ENCODE data around the gene CEACAM16. TPM values are rescaled to one million over a fixed set of nuclear protein-coding genes. Genes with fewer than 3 reads are reported as not detected.

The CEACAM16 gene
- total RNA-seq, 1 donor from 2014 or later: not detected

DNA sequence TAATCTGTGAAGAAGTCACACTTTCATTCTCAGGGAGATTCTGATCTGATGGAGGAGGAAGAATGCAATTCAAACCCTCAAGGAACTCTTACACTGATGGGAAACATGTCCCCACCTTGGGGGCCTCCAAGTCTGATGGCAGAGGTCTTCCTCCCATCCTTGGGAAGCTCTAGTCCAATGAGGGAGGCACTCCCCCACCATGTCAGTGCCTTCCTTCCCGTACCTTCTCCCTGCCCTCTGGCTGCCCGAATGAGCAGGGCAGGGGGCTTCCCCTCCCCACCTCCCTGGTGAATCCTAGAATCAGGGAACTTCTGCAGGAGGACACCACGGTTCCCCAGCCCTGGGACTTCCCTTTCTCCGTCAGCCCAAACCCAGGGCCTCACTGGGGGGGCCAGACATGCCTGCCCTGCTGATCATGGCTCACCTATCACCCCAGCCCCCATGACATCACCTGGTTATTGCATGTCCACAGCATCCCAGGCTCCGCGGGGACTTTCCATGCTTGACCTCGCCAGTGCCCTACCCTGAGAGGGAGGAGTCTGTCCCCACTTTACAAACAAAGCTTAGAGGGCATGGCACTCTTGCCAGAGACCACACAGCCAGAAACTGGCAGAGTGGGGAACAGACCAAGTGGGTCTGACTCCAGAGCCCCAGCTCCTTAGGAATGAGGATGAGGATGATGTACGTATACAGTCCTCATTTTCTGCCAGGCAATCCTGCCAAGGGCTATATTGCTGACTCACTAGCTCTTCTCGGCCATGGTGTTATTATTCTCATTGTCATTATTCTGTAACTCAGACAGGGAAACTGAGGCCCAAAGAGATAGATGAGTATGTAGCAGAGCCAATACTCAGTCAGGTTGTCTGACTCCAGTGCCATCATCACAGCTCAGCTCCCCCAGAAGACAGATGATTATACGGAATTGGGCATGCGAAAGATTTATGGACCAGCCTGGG, 39.9 kb downstream of the CEACAM16 start:
- Histone ChIP-seq H3K27me3 (no peaks in the 10 kb centered on the region), H3K9me3 (no peaks in the 10 kb centered on the region), H3K27ac (peak overlapping the region; percentile 3), H3K4me1 (peaks cover 35% of the 10 kb centered on the region), H3K4me3 (no peak overlapping the region), H3K36me3 (no peaks in the 10 kb centered on the region)
- intact Hi-C loops (cut with DNase I): no loop called here
- no peak for TF ChIP-seq POLR2A (IDR thresholded peaks at IDR 0.05)
- TF ChIP-seq, protein P1, sequence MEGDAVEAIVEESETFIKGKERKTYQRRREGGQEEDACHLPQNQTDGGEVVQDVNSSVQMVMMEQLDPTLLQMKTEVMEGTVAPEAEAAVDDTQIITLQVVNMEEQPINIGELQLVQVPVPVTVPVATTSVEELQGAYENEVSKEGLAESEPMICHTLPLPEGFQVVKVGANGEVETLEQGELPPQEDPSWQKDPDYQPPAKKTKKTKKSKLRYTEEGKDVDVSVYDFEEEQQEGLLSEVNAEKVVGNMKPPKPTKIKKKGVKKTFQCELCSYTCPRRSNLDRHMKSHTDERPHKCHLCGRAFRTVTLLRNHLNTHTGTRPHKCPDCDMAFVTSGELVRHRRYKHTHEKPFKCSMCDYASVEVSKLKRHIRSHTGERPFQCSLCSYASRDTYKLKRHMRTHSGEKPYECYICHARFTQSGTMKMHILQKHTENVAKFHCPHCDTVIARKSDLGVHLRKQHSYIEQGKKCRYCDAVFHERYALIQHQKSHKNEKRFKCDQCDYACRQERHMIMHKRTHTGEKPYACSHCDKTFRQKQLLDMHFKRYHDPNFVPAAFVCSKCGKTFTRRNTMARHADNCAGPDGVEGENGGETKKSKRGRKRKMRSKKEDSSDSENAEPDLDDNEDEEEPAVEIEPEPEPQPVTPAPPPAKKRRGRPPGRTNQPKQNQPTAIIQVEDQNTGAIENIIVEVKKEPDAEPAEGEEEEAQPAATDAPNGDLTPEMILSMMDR (IDR thresholded peaks at IDR 0.05): no peak
- no peak for TF ChIP-seq POLR2AphosphoS5 (IDR thresholded peaks at IDR 0.05; ENCODE audit: insufficient read depth in 1 of 2, low read depth in 1 of 2)
- DNase-seq (ENCODE audit: extremely low spot score in 2 of 2): no peak

DNA sequence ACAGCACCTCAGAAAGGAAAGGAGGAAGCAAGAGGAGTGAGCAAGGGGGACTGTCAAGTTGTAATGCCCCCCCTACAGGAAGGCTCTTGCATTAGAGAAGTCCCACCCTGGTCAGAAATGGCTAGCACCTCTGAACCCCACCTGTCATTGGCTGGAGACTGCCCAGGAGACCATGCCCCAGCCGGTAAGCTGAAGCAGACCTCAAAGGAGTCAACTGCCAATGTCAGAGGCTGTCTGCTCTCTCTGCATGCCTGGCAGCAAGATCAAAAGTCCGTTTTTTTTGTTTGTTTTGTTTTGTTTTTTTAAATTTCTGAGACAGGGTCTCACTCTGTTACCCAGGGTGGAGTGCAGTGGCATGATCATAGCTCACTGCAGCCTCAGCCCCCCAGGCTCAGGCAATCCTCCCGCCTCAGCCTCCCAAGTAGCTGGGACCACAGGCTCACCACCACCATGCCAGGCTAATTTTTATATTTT, 41.4 kb downstream of the CEACAM16 start:
- no peak for TF ChIP-seq POLR2A (IDR thresholded peaks at IDR 0.05)
- no peak for TF ChIP-seq POLR2AphosphoS5 (IDR thresholded peaks at IDR 0.05; ENCODE audit: insufficient read depth in 1 of 2, low read depth in 1 of 2)
- TF ChIP-seq, protein P1 (IDR thresholded peaks at IDR 0.05): no peak
- H3K4me3 ChIP-seq: no peak overlapping the region
- intact Hi-C loops (cut with DNase I): no loop called here
- H3K27ac ChIP-seq: peak overlapping the region; percentile 93
- no peaks in the 10 kb centered on the region for H3K36me3 ChIP-seq
- H3K9me3 ChIP-seq: no peaks in the 10 kb centered on the region
- H3K27me3 ChIP-seq: no peaks in the 10 kb centered on the region
- peaks cover 47% of the 10 kb centered on the region for H3K4me1 ChIP-seq
- no peak for DNase-seq (ENCODE audit: extremely low spot score in 2 of 2)

DNA sequence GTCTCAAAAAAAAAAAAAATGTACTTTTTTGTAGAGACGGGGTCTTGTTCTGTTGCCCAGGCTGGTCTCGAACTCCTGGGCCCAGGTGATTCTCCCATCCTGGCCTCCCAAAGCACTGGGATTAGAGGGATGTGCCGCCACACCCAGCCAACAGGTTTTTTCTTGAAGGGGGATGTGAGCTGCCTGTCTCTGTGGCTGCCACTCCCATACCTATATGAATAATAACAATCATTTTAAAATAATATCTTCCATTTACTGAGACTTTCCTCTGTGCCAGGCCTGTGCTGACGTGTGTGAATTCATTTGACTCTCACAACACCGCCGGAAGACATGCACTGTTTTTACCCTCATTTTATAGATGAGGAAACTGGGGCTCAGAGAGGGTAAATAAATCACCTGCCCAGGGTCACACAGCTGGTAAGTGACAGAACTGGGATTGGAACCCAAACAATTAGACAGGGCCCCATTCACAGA, 42.3 kb downstream of the CEACAM16 start:
- Histone ChIP-seq H3K4me3 (no peak overlapping the region), H3K4me1 (peaks cover 54% of the 10 kb centered on the region), H3K9me3 (no peaks in the 10 kb centered on the region), H3K36me3 (no peaks in the 10 kb centered on the region), H3K27ac (peak overlapping the region; percentile 93), H3K27me3 (no peaks in the 10 kb centered on the region)
- DNase-seq (ENCODE audit: extremely low spot score in 2 of 2): no peak
- intact Hi-C loops (cut with DNase I): no loop called here
- TF ChIP-seq POLR2A (IDR thresholded peaks at IDR 0.05) (no peak), POLR2AphosphoS5 (IDR thresholded peaks at IDR 0.05; ENCODE audit: insufficient read depth in 1 of 2, low read depth in 1 of 2) (peak in 1 of 2 donors; percentile 20)
- TF ChIP-seq, protein P1 (IDR thresholded peaks at IDR 0.05): no peak

DNA sequence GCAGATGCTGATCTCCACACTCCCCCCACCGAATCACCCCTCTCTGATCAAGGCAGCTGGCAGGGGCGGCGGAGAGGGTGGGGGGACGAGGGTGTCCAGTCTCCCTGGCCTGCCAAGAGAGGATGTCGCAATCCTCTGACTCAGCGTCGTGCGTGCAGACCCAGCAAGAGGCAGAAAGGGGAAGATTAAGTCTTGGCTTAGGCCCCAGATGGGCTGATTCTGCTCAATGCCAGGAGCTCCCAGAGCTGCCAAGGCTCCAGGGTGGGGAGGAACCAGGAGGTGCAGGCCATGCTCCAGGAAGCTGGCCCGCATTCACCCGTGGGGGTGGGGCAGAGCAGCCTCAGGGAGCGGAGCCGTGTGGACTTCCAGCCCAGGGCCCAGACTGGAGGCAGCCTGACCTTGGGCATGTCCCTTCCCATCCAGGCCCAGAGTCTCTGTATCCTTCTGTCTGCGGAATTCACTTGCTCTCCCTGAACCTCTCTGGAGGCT, 42.9 kb downstream of the CEACAM16 start:
- H3K4me3 ChIP-seq: no peak overlapping the region
- H3K4me1 ChIP-seq: peaks cover 60% of the 10 kb centered on the region
- peak overlapping the region; percentile 93 for H3K27ac ChIP-seq
- peak; percentile 99 for TF ChIP-seq POLR2AphosphoS5 (IDR thresholded peaks at IDR 0.05; ENCODE audit: insufficient read depth in 1 of 2, low read depth in 1 of 2)
- TF ChIP-seq, protein P1 (IDR thresholded peaks at IDR 0.05): no peak
- intact Hi-C loops (cut with DNase I): no loop called here
- H3K9me3 ChIP-seq: no peaks in the 10 kb centered on the region
- peak; percentile 99 for DNase-seq (ENCODE audit: extremely low spot score in 2 of 2)
- H3K36me3 ChIP-seq: no peaks in the 10 kb centered on the region
- H3K27me3 ChIP-seq: no peaks in the 10 kb centered on the region

All from vagina (tissue), 2 donors.